GM12878 (cell line): ENCODE data around the gene BRD9. TPM values are rescaled to one million over a fixed set of nuclear protein-coding genes. Genes with fewer than 3 reads are reported as not detected.

Experiments
- ATAC-seq: fragments of 200-7000 bp; cut with Tn5 transposase; 3 replicates; pipeline ENCODE4 v1.9.1; 2020; ENCODE audit warnings: mild to moderate bottlenecking, moderate library complexity
- BruUV-seq: library from RNA; stranded (reverse); fragments of 400-500 nt; replicated peaks from 2 replicates; lab custom pipeline; 2021; lab: Mats Ljungman, UMichigan
- CTCF ChIA-PET: fragments of 300-600 bp; sonication (Branson Sonifier 250); formaldehyde crosslinking; extraction: SDS; loops from one replicate; lab custom pipeline; 2021; ENCODE audit warnings: inconsistent platforms; lab: Yijun Ruan, JAX
- POLR2A ChIA-PET: fragments of 350-600 bp; formaldehyde crosslinking; extraction: SDS; loops from one replicate; lab custom pipeline; 2021; ENCODE audit warnings: inconsistent platforms; lab: Charles Lee
- RAD21 ChIA-PET: fragments of 300-600 bp; sonication (Branson Sonifier 250); formaldehyde crosslinking; loops from one replicate; lab custom pipeline; 2023; ENCODE audit warnings: antibody characterized with exemption; ENCODE audit not compliant: unreplicated experiment; lab: Charles Lee
- SMC1A ChIA-PET: fragments of 300-600 bp; sonication (Branson Sonifier 250); formaldehyde crosslinking; loops from one replicate; lab custom pipeline; 2023; ENCODE audit not compliant: unreplicated experiment, uncharacterized antibody; lab: Charles Lee
- DNase-seq: peaks from one replicate; pipeline ENCODE4 v3.0.0-alpha.2; 2011; ENCODE audit warnings: low read depth, low spot score
- FAIRE-seq: peaks from 3 replicates; lab custom pipeline; 2011; peaks lifted over from hg19 to GRCh38; lab: Jason Lieb, UNC
- H2AFZ ChIP-seq: 2 replicates; pipeline ENCODE4 v1.6.0; 2011; ENCODE audit warnings: low read depth, low read length, control low read depth; ENCODE audit not compliant: control insufficient read depth
- H3K27ac ChIP-seq: 2 replicates; pipeline ENCODE4 v1.5.1; 2011; ENCODE audit warnings: control low read depth; ENCODE audit not compliant: control insufficient read depth, insufficient read depth
- H3K27me3 ChIP-seq, 2 experiments: replicated peaks in 1 of 2; 2 replicates each; pipeline versions ENCODE4 v1.6.0 to v1.6.1; 2011; ENCODE audit warnings: low read length in 1 of 2; ENCODE audit not compliant: control insufficient read depth in 2 of 2, insufficient read depth in 2 of 2
- H3K36me3 ChIP-seq, 2 experiments: 2 replicates each; pipeline ENCODE4 v1.5.1; 2011; ENCODE audit warnings: low read length in 1 of 2; ENCODE audit not compliant: control insufficient read depth in 2 of 2, insufficient read depth in 2 of 2
- H3K4me1 ChIP-seq: 2 replicates; pipeline ENCODE4 v1.6.1; 2011; ENCODE audit warnings: mild to moderate bottlenecking, low read length, moderate library complexity, mixed read lengths; ENCODE audit not compliant: control insufficient read depth, insufficient read depth
- H3K4me2 ChIP-seq: 2 replicates; pipeline ENCODE4 v1.6.0; 2011; ENCODE audit warnings: control low read depth; ENCODE audit not compliant: control insufficient read depth, insufficient read depth
- H3K4me3 ChIP-seq: fragments of 200-600 bp; sonication (generic); 2 replicates; pipeline ENCODE4 v1.5.1; 2016
- H3K79me2 ChIP-seq: 2 replicates; pipeline ENCODE4 v1.6.0; 2011; ENCODE audit warnings: low read length; ENCODE audit not compliant: control insufficient read depth, insufficient read depth
- H3K9ac ChIP-seq: 2 replicates; pipeline ENCODE4 v1.8.0; 2011; ENCODE audit warnings: low read length, control low read depth, mixed read lengths; ENCODE audit not compliant: control insufficient read depth, insufficient read depth
- H3K9me3 ChIP-seq: replicated peaks from 3 replicates; pipeline ENCODE4 v1.5.1; 2011; ENCODE audit warnings: mild to moderate bottlenecking, low read length; ENCODE audit not compliant: control insufficient read depth, insufficient read depth
- H4K20me1 ChIP-seq: 2 replicates; pipeline ENCODE4 v1.6.0; 2011; ENCODE audit not compliant: control insufficient read depth, insufficient read depth
- ATF7 ChIP-seq: fragments of 450-650 bp; IDR thresholded peaks from 2 replicates; pipeline ENCODE4 v1.6.1; 2016; ENCODE audit warnings: low read depth, mild to moderate bottlenecking
- CHD4 ChIP-seq: fragments of 200-600 bp; sonication (generic); IDR thresholded peaks from 2 replicates; pipeline ENCODE4 v1.6.1; 2016; ENCODE audit warnings: mild to moderate bottlenecking
- CREB1 ChIP-seq: IDR thresholded peaks from 2 replicates; pipeline ENCODE4 v1.6.1; 2012; ENCODE audit warnings: low read depth, mild to moderate bottlenecking, inconsistent platforms
- EED ChIP-seq: sonication (generic); IDR thresholded peaks from 2 replicates; pipeline ENCODE4 v1.6.1; 2016; ENCODE audit warnings: antibody characterized with exemption, low read depth
- EGR1 ChIP-seq, 2 experiments: IDR thresholded peaks; 1 replicate in 1 of 2; 2 replicates in 1 of 2; pipeline ENCODE4 v1.6.1; 2011 to 2012; ENCODE audit warnings: low read depth in 2 of 2, low read length in 2 of 2, borderline replicate concordance in 1 of 2, mild to moderate bottlenecking in 1 of 2, moderate library complexity in 1 of 2
- IKZF1 ChIP-seq: fragments of 450-650 bp; conservative IDR thresholded peaks from 2 replicates; pipeline ENCODE4 v1.6.1; 2017; ENCODE audit warnings: antibody characterized with exemption, mild to moderate bottlenecking
- RFX5 ChIP-seq: IDR thresholded peaks from 2 replicates; pipeline ENCODE4 v1.6.1; 2011; ENCODE audit warnings: low read depth, low read length, improper control_type of control experiment
- RUNX3 ChIP-seq: IDR thresholded peaks from 2 replicates; pipeline ENCODE4 v1.6.1; 2012; ENCODE audit warnings: low read length, inconsistent platforms
- SP1 ChIP-seq: IDR thresholded peaks from one replicate; pipeline ENCODE4 v1.6.1; 2011; ENCODE audit warnings: low read depth, low read length
- SPI1 ChIP-seq: IDR thresholded peaks from 2 replicates; pipeline ENCODE4 v1.6.1; 2011; ENCODE audit warnings: low read depth, mild to moderate bottlenecking, low read length, moderate library complexity, borderline replicate concordance; ENCODE audit not compliant: insufficient read depth
- SRF ChIP-seq, 2 experiments: IDR thresholded peaks; 2 replicates each; pipeline ENCODE4 v1.6.1; 2011; ENCODE audit warnings: low read depth in 2 of 2, low read length in 2 of 2, mild to moderate bottlenecking in 1 of 2, moderate library complexity in 1 of 2
- WRNIP1 ChIP-seq: IDR thresholded peaks from 2 replicates; pipeline ENCODE4 v1.6.1; 2011; ENCODE audit warnings: low read depth, low read length, improper control_type of control experiment, borderline replicate concordance
- ZNF384 ChIP-seq: IDR thresholded peaks from 2 replicates; pipeline ENCODE4 v1.6.1; 2012; ENCODE audit warnings: low read depth, mild to moderate bottlenecking, low read length, improper control_type of control experiment, borderline replicate concordance
- ZSCAN29 ChIP-seq: fragments of 450-650 bp; IDR thresholded peaks from 2 replicates; pipeline ENCODE4 v1.6.1; 2017; ENCODE audit warnings: mild to moderate bottlenecking, moderate library complexity
- WGBS: methylation state at CpG from one replicate; pipeline ENCODE4 v1.1.6; 2016; ENCODE audit warnings: low lambda C conversion rate; ENCODE audit not compliant: insufficient replicate concordance, insufficient coverage; ENCODE audit errors: missing lambda C conversion rate; 5-methylcytosine and 5-hydroxymethylcytosine counted together
- in situ Hi-C: fragments of 300-500 bp; cut with MboI; formaldehyde crosslinking; loops from 9 replicates; pipeline ENCODE4 v1.14.3; 2018; ENCODE audit warnings: mixed read lengths
- intact Hi-C: fragments of 100-400 bp; cut with micrococcal nuclease; formaldehyde crosslinking; loops from one replicate; pipeline ENCODE4 v1.14.2; 2022; ENCODE audit not compliant: unreplicated experiment
- polyA plus RNA-seq, 11 experiments: library from polyadenylated mRNA; depleted of rRNA in 4 of 11; unstranded in 6 of 11; stranded (reverse) in 5 of 11; fragments of >200 nt; fragmentation: Nextera tagmentation in 4 of 11; fragmentation: Illumina TruSeq in 1 of 11; extraction: Ambion mirVana in 4 of 11; extraction: Trizol in 1 of 11; gene quantifications; 1 replicate in 1 of 11; 2 replicates in 10 of 11; pipeline versions ENCODE4 v1.2.1 to v1.2.3, GENCODE V29; 2011 to 2016; ENCODE audit warnings: inconsistent platforms in 2 of 11, missing spikeins in 2 of 11, low read depth in 1 of 11
- total RNA-seq, 4 experiments: library from RNA; depleted of rRNA in 3 of 4; stranded (reverse); fragments of >200 nt in 3 of 4; fragmentation: Illumina TruSeq in 1 of 4; extraction: Trizol in 1 of 4; gene quantifications; 2 replicates each; pipeline versions ENCODE4 v1.2.1 to v1.2.3, GENCODE V29; 2013 to 2021
- TF ChIP-seq, protein P1 (sequence below): fragments of 450-650 bp; IDR thresholded peaks from 2 replicates; pipeline ENCODE4 v1.6.1; 2018; ENCODE audit warnings: borderline replicate concordance, mild to moderate bottlenecking; ENCODE audit not compliant: partially characterized antibody

Gene BRD9
- total and polyA plus RNA-seq, 10 of the 15 experiments (the other 5 are each of a cell fraction or from before 2014, with no cell fraction given): 2.0 to 48.6 (median 32.4) TPM

DNA sequence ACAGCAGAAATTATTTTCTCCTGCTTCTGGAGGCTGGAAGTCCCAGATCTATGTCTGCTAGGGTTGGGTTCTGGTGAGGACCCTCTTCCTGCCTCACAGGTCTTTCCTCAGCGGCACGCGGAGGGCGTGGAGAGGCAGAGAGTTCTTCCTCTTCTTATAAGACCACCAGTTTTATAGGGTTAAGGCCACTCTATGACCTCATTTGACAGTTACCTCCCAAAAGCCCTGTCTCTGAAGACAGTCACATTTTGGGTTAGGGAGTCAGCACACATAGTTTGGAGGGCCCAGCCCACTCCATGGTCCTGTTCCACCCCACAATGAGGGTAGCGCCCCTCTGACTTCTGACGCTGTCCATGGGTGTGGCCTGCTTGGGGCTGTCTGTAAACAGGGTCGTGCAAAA, 46.8 kb upstream of the BRD9 start:
- Histone ChIP-seq H2AFZ (no peak overlapping the region), H3K4me3 (no peak overlapping the region), H4K20me1 (no peaks in the 10 kb centered on the region), H3K4me1 (no peaks in the 10 kb centered on the region), H3K4me2 (no peak overlapping the region), H3K9me3 (no peaks in the 10 kb centered on the region), H3K79me2 (no peaks in the 10 kb centered on the region), H3K27me3 (no peaks in the 10 kb centered on the region), H3K27ac (no peak overlapping the region), H3K9ac (no peak overlapping the region), H3K36me3 (no peaks in the 10 kb centered on the region)
- CTCF ChIA-PET: interaction anchor here (0.9 kb wide), 1 partner anchor 119 kb away, joined by 3 read pairs; no protein-coding TSS in a partner anchor
- SMC1A ChIA-PET: interaction anchor here (1.2 kb wide), 1 partner anchor 45 kb away, joined by 3 read pairs; no protein-coding TSS in a partner anchor
- no peak for ATAC-seq
- in situ Hi-C loops (loop anchor here (10.0 kb wide), 1 partner anchor 715 kb away; no protein-coding TSS in a partner anchor), intact Hi-C loops (no loop called here)
- DNase-seq: no peak
- TF ChIP-seq SRF (IDR thresholded peaks at IDR 0.05; ENCODE audit: low read depth in 2 of 2, low read length in 2 of 2) (no peak), SPI1 (no peak), EGR1 (IDR thresholded peaks at IDR 0.05; ENCODE audit: borderline replicate concordance in 1 of 2, low read depth in 2 of 2, low read length in 2 of 2) (no peak), SP1 (no peak)
- RAD21 ChIA-PET: no interaction called here
- FAIRE-seq: no peak
- 61% methylated on average over 7 of the region's 7 CpGs for WGBS
- POLR2A ChIA-PET: no interaction called here
- BruUV-seq: no TSS peak

GRCh38 chr5:937151-937924, 44.7 kb upstream of the BRD9 start:
- Histone ChIP-seq H3K27me3 (no peaks in the 10 kb centered on the region), H4K20me1 (no peaks in the 10 kb centered on the region), H3K4me3 (no peak overlapping the region), H3K27ac (no peak overlapping the region), H3K9me3 (no peaks in the 10 kb centered on the region), H3K79me2 (no peaks in the 10 kb centered on the region), H3K9ac (no peak overlapping the region), H3K36me3 (no peaks in the 10 kb centered on the region), H3K4me1 (no peaks in the 10 kb centered on the region), H2AFZ (no peak overlapping the region), H3K4me2 (no peak overlapping the region)
- POLR2A ChIA-PET: no interaction called here
- ATAC-seq (no peak), DNase-seq (no peak), FAIRE-seq (no peak)
- SMC1A ChIA-PET: interaction anchor here (1.0 to 1.3 kb wide), 2 partner anchors 14 to 207 kb away, joined by 3 read pairs; no protein-coding TSS in a partner anchor
- CTCF ChIA-PET: no interaction called here
- RAD21 ChIA-PET: no interaction called here
- BruUV-seq: no TSS peak
- WGBS: 35% methylated on average over 14 of the region's 14 CpGs
- intact Hi-C loops: no loop called here
- in situ Hi-C loops: loop anchor here (10.0 kb wide), 1 partner anchor 717 kb away; no protein-coding TSS in a partner anchor
- TF ChIP-seq ZSCAN29 (no peak), ATF7 (no peak), CHD4 (no peak), WRNIP1 (no peak), CREB1 (no peak), IKZF1 (no peak), SRF (IDR thresholded peaks at IDR 0.05; ENCODE audit: low read depth in 2 of 2, low read length in 2 of 2) (no peak), RUNX3 (no peak), RFX5 (no peak), ZNF384 (no peak), EED (no peak)
- TF ChIP-seq, protein P1, sequence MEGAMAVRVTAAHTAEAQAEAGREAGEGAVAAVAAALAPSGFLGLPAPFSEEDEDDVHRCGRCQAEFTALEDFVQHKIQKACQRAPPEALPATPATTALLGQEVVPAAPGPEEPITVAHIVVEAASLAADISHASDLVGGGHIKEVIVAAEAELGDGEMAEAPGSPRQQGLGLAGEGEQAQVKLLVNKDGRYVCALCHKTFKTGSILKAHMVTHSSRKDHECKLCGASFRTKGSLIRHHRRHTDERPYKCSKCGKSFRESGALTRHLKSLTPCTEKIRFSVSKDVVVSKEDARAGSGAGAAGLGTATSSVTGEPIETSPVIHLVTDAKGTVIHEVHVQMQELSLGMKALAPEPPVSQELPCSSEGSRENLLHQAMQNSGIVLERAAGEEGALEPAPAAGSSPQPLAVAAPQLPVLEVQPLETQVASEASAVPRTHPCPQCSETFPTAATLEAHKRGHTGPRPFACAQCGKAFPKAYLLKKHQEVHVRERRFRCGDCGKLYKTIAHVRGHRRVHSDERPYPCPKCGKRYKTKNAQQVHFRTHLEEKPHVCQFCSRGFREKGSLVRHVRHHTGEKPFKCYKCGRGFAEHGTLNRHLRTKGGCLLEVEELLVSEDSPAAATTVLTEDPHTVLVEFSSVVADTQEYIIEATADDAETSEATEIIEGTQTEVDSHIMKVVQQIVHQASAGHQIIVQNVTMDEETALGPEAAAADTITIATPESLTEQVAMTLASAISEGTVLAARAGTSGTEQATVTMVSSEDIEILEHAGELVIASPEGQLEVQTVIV: no peak
